GM19099 (cell line): Measurements from ENCODE around the gene TPD52L1.

Experiments
- POLR2A ChIP-seq: IDR thresholded peaks from 3 replicates; pipeline ENCODE4 v1.6.1; 2011; ENCODE audit warnings: low read depth; ENCODE audit not compliant: insufficient read length; ENCODE audit errors: extremely low read depth

The TPD52L1 gene

DNA sequence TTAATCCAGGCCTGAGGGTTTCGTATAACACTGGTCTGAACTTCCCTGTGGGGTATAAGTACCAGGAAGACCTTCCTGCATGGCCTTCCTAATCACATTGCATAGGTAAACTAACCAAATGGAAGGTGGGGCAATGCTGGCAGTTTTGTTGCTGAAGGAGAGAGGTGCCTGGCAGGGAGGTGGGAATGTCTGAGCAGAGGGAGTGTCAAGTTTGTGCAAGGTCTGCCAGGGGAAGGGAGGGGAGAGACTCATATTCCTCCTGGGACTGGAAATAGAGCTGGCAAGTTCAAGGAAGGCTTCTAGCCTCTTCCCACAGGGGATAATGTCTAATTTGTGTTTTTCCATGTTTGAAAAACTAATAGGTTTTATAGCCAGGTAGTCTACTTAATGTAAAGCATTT is 77.6 kb downstream of the TPD52L1 start:
- no peak for TF ChIP-seq POLR2A

DNA sequence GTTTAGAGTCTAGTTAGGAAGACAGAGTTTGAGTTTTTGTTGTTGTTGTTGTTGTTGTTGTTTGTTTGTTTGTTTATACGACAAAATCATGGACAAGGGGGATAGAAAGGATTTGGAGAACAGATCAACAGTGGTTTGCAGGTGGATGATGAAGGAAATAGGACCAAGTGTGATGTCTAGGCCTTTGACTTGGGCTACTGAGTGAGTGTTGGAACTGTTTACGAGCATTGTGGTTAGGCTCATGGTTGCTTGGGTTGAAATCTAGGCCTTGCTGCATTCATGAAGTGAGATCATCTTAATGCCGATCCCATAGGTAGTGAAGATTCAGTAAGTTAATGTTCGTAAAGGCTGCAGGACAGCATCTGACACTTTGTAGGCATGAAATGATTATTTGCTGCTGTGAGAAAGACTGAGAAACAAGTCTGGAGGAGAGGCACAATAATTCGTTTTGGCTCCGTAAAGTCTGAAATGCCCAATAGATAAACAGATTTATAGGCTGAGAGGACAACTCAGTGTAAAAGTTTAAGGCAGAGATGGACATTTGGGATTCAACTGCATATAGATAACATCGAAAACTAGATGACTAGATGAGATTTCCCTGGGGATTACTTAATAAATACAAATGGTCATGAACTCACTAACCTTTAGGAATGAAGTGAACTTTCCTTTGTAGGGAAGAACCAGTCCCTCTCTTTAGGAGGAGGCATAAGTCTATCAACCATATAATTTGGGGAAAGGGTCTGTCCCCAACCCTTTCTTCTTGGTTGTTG is 78.2 kb downstream of the TPD52L1 start:
- no peak for TF ChIP-seq POLR2A

GRCh38 chr6:125232466-125232865 is 78.9 kb downstream of the TPD52L1 start:
- no peak for TF ChIP-seq POLR2A

GRCh38 chr6:125233202-125233601 is 79.6 kb downstream of the TPD52L1 start:
- no peak for TF ChIP-seq POLR2A

DNA sequence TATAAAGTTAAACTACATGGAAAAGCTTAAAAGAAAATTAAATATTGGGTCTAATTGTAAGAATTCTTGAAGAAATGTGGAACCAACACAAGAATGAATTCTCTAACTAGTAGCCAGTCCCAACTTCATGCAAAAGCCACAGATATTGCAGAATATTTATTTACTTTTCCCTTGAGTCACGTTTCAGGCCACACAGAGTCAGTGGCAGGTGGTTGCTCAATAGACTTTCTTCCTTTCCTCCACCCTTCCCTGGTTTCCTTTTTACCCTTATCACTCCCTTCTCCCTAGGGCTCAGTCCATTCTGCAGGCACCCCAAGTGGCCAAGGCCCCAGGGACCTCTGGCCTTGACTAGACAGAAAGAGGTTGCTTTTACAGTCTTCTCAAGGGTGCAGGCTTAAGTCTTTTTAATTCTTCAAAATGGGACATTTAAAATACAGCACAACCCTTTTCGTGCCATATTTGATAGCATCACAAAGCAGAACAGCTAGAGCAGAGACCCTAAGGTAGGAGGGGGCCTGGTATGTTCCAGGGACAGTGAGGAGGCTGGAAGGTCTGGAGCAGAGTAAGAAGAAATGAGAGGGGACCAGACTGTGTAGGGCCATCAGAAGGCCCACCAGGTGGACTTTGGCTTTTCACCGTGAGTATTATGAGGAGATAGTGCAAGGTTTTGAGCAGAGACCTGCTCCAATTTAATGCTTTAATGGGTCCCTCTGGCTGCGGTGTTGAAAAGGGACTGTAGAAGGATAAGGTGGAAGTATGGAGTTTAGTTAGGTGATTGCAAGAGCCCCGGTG is 83.2 kb downstream of the TPD52L1 start:
- TF ChIP-seq POLR2A, result no peak

DNA sequence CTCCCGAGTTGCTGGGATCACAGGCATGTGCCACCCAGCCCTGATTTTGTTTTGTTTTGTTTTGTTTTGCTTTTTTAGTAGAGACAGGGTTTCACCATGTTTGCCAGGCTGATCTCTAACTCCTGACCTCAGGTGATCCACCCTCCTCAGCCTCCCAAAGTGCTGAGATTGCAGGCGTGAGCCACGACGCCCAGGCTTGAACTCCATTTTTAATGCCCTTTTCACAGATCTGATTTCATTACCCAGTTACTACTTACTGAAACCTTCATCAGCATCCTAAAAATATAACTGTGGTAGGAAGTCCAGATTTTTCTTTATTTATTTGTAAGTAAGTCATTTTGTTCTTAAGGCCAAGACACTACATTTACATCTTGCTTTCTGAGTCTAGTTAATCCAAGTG is 84.2 kb downstream of the TPD52L1 start:
- TF ChIP-seq POLR2A, result no peak

DNA sequence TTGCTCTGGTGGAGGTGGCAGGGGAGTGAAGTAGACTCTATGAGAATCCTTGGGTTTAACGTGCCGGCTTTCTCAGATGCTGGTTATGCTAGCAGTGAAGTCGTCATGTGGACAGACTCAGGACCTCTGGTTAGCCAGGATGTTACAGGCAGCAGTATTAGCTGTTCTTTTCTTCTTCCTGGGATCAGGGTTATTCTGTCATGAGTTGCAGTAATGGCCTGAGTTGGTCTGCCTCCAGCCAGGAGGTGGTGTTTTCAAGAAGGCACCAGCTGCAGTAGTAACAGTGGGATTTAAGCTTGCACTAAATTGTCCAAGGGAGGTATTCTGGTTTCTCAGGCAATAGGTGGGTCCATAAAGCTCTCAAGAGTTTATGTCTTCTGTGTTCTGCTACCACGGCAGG is 91.5 kb downstream of the TPD52L1 start:
- no peak for TF ChIP-seq POLR2A

GRCh38 chr6:125245523-125246264 is 92.1 kb downstream of the TPD52L1 start:
- no peak for TF ChIP-seq POLR2A

DNA sequence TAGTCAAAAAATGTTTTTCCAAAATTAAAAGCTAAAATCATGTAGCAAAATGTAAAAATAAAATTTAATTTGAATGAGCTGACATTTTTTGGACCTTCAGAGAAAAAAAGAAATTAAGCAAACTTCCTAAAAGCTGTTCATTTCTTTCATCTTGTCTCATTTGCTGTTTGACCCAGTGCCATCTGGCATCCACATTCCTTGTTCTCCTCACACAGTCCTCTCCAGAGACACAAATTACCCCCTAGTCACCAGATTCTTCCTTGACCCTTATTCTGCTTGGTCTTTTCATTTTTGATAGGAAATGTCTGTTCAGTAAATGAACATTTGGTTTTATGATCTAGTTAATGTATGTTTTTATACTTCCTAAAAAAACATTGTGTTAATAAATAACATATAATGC is 93.0 kb downstream of the TPD52L1 start:
- no peak for TF ChIP-seq POLR2A

DNA sequence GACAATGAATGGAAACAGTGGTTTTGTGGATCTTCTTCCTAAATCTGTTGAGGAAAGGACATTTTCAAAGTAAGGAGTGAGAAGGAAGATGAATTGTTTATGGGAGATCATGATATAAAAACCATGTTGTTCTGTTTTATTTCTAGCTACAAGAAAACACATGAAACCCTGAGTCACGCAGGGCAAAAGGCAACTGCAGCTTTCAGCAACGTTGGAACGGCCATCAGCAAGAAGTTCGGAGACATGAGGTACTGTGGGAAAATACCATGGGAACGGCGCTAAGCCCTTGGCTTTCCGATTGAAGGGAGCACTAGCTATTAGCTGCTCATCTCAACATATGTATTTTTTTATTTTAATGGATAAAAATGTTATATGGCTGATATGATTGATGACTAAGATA is 94.6 kb downstream of the TPD52L1 start:
- no peak for TF ChIP-seq POLR2A

DNA sequence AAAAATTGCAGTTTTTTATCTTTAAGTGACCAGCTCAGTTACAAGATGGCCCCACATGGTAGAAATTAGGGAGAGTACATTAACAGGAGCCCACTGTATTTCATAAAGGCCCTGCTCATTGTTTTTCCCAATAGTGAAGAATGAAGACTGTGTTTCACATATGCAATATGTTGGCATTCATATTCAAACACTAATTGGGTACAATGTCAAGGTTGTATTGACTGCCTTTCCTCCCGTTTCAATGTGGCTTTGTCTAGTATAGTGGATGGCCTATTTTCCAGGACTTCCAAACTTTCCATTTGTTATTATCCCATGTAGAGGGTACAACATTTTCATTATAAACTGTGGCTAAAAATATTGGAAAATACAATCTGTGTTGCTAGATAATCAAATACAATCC is 96.9 kb downstream of the TPD52L1 start:
- no peak for TF ChIP-seq POLR2A

GRCh38 chr6:125251516-125252220 is 98.1 kb downstream of the TPD52L1 start:
- no peak for TF ChIP-seq POLR2A

- TF ChIP-seq POLR2A, result no peak
Measured at GRCh38 chr6:125252891-125253290, 99.3 kb downstream of the TPD52L1 start.

- no peak for TF ChIP-seq POLR2A
Measured at GRCh38 chr6:125253881-125254280, 100.3 kb downstream of the TPD52L1 start.

- TF ChIP-seq POLR2A, result no peak
Measured at GRCh38 chr6:125254321-125254720, 100.7 kb downstream of the TPD52L1 start.
